Measurements from ENCODE around the gene CLCNKB.

DNA sequence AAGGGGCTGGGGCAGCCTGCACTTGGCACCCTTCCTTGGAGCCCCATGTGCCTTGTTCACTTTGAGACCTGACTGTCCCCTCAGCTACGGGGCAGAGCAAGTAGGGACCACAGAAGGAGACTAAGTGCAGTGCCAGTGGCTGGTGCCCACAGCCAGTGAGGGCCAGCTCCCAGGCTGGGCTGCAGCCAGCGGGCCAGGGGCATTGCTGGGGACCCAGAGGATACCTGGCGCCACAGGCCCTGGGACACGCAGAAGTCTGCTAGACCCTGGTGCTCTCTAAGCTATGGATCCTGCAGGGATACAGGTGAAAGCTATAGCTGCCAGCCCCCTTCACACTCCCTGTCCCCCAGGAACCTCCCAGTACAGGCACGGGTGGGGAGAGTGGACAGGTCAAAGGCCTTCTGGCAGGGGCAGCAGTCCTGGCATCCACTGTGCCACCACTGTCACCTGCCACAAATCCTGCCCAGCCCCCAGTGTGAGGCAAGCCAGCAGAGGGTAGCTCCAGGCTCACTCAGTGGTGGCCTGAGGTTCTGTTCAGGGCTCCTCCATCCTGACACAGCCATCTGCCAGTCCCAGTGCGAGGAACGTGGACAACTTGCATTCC is 20.4 kb upstream of the CLCNKB start:
- no peak for TF ChIP-seq REST (IDR thresholded peaks at IDR 0.05; ENCODE audit: low read depth)
- TF ChIP-seq, protein P1, sequence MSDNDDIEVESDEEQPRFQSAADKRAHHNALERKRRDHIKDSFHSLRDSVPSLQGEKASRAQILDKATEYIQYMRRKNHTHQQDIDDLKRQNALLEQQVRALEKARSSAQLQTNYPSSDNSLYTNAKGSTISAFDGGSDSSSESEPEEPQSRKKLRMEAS (IDR thresholded peaks at IDR 0.05), result no peak
- no peak for TF ChIP-seq CTCF (IDR thresholded peaks at IDR 0.05 in 2 of 3, conservative IDR thresholded peaks at IDR 0.05 in 1 of 3; ENCODE audit: borderline replicate concordance in 1 of 3, insufficient read depth in 1 of 3, low read depth in 2 of 3, low read length in 2 of 3)
- TF ChIP-seq SP1 (IDR thresholded peaks at IDR 0.05; ENCODE audit: low read depth), result no peak
- no peak for TF ChIP-seq JUND (IDR thresholded peaks at IDR 0.05)
- no peak for TF ChIP-seq EZH2 (IDR thresholded peaks at IDR 0.05)
- no peak for TF ChIP-seq POLR2A (IDR thresholded peaks at IDR 0.05; ENCODE audit: borderline replicate concordance, extremely low read depth, insufficient read depth, insufficient read length)
- TF ChIP-seq, protein P2, sequence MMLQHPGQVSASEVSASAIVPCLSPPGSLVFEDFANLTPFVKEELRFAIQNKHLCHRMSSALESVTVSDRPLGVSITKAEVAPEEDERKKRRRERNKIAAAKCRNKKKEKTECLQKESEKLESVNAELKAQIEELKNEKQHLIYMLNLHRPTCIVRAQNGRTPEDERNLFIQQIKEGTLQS (IDR thresholded peaks at IDR 0.05), result no peak
- no peak for TF ChIP-seq POLR2AphosphoS5 (IDR thresholded peaks at IDR 0.05; ENCODE audit: low read depth, low read length)
- TF ChIP-seq ELF1 (IDR thresholded peaks at IDR 0.05; ENCODE audit: borderline replicate concordance, low read depth), result no peak
- no peak for TF ChIP-seq SIN3A (IDR thresholded peaks at IDR 0.05; ENCODE audit: low read depth)
- TF ChIP-seq, protein P3, sequence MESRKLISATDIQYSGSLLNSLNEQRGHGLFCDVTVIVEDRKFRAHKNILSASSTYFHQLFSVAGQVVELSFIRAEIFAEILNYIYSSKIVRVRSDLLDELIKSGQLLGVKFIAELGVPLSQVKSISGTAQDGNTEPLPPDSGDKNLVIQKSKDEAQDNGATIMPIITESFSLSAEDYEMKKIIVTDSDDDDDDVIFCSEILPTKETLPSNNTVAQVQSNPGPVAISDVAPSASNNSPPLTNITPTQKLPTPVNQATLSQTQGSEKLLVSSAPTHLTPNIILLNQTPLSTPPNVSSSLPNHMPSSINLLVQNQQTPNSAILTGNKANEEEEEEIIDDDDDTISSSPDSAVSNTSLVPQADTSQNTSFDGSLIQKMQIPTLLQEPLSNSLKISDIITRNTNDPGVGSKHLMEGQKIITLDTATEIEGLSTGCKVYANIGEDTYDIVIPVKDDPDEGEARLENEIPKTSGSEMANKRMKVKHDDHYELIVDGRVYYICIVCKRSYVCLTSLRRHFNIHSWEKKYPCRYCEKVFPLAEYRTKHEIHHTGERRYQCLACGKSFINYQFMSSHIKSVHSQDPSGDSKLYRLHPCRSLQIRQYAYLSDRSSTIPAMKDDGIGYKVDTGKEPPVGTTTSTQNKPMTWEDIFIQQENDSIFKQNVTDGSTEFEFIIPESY (IDR thresholded peaks at IDR 0.05; ENCODE audit: extremely low read depth, insufficient replicate concordance, low read length), result no peak
- no peak for TF ChIP-seq RAD21 (IDR thresholded peaks at IDR 0.05; ENCODE audit: low read depth)
- TF ChIP-seq YY1 (IDR thresholded peaks at IDR 0.05; ENCODE audit: extremely low read depth, insufficient replicate concordance, low read depth, low read length), result no peak

Data from HCT116 (cell line).